ENCODE measurements around the gene CEP128. TPM values are rescaled to one million over a fixed set of nuclear protein-coding genes. Genes with fewer than 3 reads are reported as not detected.
"Not testable (repeated sequence)": the region's sequence is repeated elsewhere in the genome, so short reads cannot be mapped to it uniquely, and the experiment has no call there.

Gene CEP128
- polyA plus RNA-seq, 1 experiment = 1.9 TPM

GRCh38 chr14:80956102-80956501, 14.6 kb upstream of the CEP128 start:
- Histone ChIP-seq H3K36me3 (ENCODE audit: control insufficient read depth, insufficient read depth, low read length) (no peaks in the 10 kb centered on the region), H3K27me3 (ENCODE audit: control insufficient read depth, insufficient read depth, low read length) (peaks cover 15% of the 10 kb centered on the region), H3K4me3 (ENCODE audit: low read depth, low read length) (no peak overlapping the region)
- TF ChIP-seq CTCF (IDR thresholded peaks at IDR 0.05; ENCODE audit: insufficient read depth, low read depth, low read length) = no peak
- DNase-seq (ENCODE audit: low read depth) = no peak
- ChIA-PET POLR2A (no interaction called here), CTCF (interaction anchor here (0.5 to 8.0 kb wide), 9 partner anchors 11 to 208 kb away, joined by 3 to 83 read pairs (median 6); partner anchors contain the start of gene CEP128)

GRCh38 chr14:80955416-80955941, 13.9 kb upstream of the CEP128 start, which contains the start of gene TSHR:
Gene TSHR, plus strand, starts transcription at chr14:80955621. Its CDS starts 60 bp downstream, at chr14:80955681.
- ChIA-PET POLR2A (no interaction called here), CTCF (interaction anchor here (0.5 to 8.0 kb wide), 10 partner anchors 11 to 209 kb away, joined by 3 to 83 read pairs (median 6); partner anchors contain the start of gene CEP128)
- no peaks in the 10 kb centered on the region for H3K36me3 ChIP-seq (ENCODE audit: control insufficient read depth, insufficient read depth, low read length)
- peak within 1 kb of the TSS; percentile 49 for H3K4me3 ChIP-seq (ENCODE audit: low read depth, low read length)
- H3K27me3 ChIP-seq (ENCODE audit: control insufficient read depth, insufficient read depth, low read length) = peaks cover 15% of the 10 kb centered on the region
- no peak for TF ChIP-seq CTCF (IDR thresholded peaks at IDR 0.05; ENCODE audit: insufficient read depth, low read depth, low read length)
- no peak for DNase-seq (ENCODE audit: low read depth)

- POLR2A ChIA-PET = no interaction called here
- CTCF ChIA-PET = interaction anchor here (0.6 to 8.0 kb wide), 9 partner anchors 11 to 1968 kb away, joined by 3 to 83 read pairs (median 6); no protein-coding TSS in a partner anchor
Measured at GRCh38 chr14:80954687-80955299, 13.3 kb upstream of the CEP128 start.

GRCh38 chr14:80953211-80953610, 11.7 kb upstream of the CEP128 start:
- POLR2A ChIA-PET; H3K4me3 ChIP-seq (ENCODE audit: low read depth, low read length); H3K36me3 ChIP-seq (ENCODE audit: control insufficient read depth, insufficient read depth, low read length); DNase-seq (ENCODE audit: low read depth): not testable (repeated sequence)
- peaks cover 11% of the 10 kb centered on the region for H3K27me3 ChIP-seq (ENCODE audit: control insufficient read depth, insufficient read depth, low read length)
- CTCF ChIA-PET = interaction anchor here (1.0 to 8.0 kb wide), 2 partner anchors 35 to 213 kb away, joined by 3 to 83 read pairs; no protein-coding TSS in a partner anchor

More at GRCh38 chr14:80954687-80955299, 13.3 kb upstream of the CEP128 start:
- H3K36me3 ChIP-seq (ENCODE audit: control insufficient read depth, insufficient read depth, low read length) = no peaks in the 10 kb centered on the region
- peak; percentile 81 for TF ChIP-seq CTCF (IDR thresholded peaks at IDR 0.05; ENCODE audit: insufficient read depth, low read depth, low read length)
- DNase-seq (ENCODE audit: low read depth) = peak; percentile 26
- peak overlapping the region; percentile 49 for H3K4me3 ChIP-seq (ENCODE audit: low read depth, low read length)
- peaks cover 15% of the 10 kb centered on the region for H3K27me3 ChIP-seq (ENCODE audit: control insufficient read depth, insufficient read depth, low read length)

- H3K27me3 ChIP-seq (ENCODE audit: control insufficient read depth, insufficient read depth, low read length) = peaks cover 7% of the 10 kb centered on the region
- ChIA-PET CTCF (interaction anchor here (1.9 kb wide), 1 partner anchor 36 kb away, joined by 4 read pairs; no protein-coding TSS in a partner anchor), POLR2A (no interaction called here)
- no peak for TF ChIP-seq CTCF (IDR thresholded peaks at IDR 0.05; ENCODE audit: insufficient read depth, low read depth, low read length)
- no peak overlapping the region for H3K4me3 ChIP-seq (ENCODE audit: low read depth, low read length)
- H3K36me3 ChIP-seq (ENCODE audit: control insufficient read depth, insufficient read depth, low read length) = no peaks in the 10 kb centered on the region
- DNase-seq (ENCODE audit: low read depth) = no peak
Measured at GRCh38 chr14:80951491-80951890, 10.0 kb upstream of the CEP128 start.

Measured in BJ (cell line).